Peyer's patch (tissue), 4 donors: ENCODE measurements around the gene ERAL1.

Experiments used
- CTCF ChIP-seq, 6 experiments: fragments of 450-650 bp in 4 of 6; fragments of 200-600 bp in 2 of 6; sonication (generic) in 1 of 6; IDR thresholded peaks; one replicate each; pipeline ENCODE4 v1.5.1; 2017 to 2019; ENCODE audit warnings: antibody characterized with exemption in 6 of 6, mild to moderate bottlenecking in 3 of 6, moderate library complexity in 1 of 6
- POLR2A ChIP-seq, 2 donors: fragments of 450-650 bp; IDR thresholded peaks; one replicate each; pipeline ENCODE4 v1.5.1; 2017; ENCODE audit warnings: antibody characterized with exemption in 2 of 2, mild to moderate bottlenecking in 2 of 2, moderate library complexity in 2 of 2

GRCh38 chr17:28816540-28816939 is 38.3 kb upstream of the ERAL1 start:
- TF ChIP-seq CTCF (IDR thresholded peaks at IDR 0.05) (no peak), POLR2A (IDR thresholded peaks at IDR 0.05) (no peak)
